Fibroblast of villous mesenchyme (primary cell): Measurements from ENCODE around the gene GPN2. TPM values are rescaled to one million over a fixed set of nuclear protein-coding genes. Genes with fewer than 3 reads are reported as not detected.

Source experiments
- DNase-seq: peaks from one replicate; pipeline ENCODE4 v3.0.0-alpha.2; 2010; ENCODE audit warnings: low read depth
- H3K4me3 ChIP-seq: 2 replicates; pipeline ENCODE4 v1.5.1; 2011; ENCODE audit warnings: low read depth, mild to moderate bottlenecking, low read length
- total RNA-seq: library from RNA; depleted of rRNA; stranded (reverse); fragments of >200 nt; gene quantifications from 2 replicates; pipeline ENCODE4 v1.2.3, GENCODE V29; 2012
- TF ChIP-seq, protein P1 (sequence below): IDR thresholded peaks from 2 replicates; pipeline ENCODE4 v1.5.1; 2012; ENCODE audit warnings: low read depth, mild to moderate bottlenecking, low read length; ENCODE audit not compliant: insufficient read depth

Gene GPN2
- total RNA-seq, 1 donor = 9.5 TPM

DNA sequence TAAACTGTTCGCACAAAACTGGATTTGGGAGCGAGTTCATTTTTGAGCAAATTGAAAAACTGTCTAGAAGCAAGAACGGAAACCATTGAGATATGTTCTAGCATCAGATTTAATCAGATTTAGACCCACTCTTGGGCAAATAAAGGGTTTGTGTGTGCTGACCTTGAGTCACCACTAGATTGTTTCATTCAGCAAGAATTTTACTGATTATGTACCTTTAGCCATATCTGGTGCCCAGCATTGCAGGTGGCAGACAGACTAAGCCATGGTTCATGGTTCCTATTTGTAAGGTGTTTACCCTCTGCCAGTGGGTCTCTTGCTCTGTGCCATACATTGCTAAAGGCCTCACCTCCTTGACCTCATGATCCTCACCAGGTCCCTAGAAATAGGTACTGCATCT is 32.8 kb upstream of the GPN2 start:
- no peak for DNase-seq
- TF ChIP-seq, protein P1, sequence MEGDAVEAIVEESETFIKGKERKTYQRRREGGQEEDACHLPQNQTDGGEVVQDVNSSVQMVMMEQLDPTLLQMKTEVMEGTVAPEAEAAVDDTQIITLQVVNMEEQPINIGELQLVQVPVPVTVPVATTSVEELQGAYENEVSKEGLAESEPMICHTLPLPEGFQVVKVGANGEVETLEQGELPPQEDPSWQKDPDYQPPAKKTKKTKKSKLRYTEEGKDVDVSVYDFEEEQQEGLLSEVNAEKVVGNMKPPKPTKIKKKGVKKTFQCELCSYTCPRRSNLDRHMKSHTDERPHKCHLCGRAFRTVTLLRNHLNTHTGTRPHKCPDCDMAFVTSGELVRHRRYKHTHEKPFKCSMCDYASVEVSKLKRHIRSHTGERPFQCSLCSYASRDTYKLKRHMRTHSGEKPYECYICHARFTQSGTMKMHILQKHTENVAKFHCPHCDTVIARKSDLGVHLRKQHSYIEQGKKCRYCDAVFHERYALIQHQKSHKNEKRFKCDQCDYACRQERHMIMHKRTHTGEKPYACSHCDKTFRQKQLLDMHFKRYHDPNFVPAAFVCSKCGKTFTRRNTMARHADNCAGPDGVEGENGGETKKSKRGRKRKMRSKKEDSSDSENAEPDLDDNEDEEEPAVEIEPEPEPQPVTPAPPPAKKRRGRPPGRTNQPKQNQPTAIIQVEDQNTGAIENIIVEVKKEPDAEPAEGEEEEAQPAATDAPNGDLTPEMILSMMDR = no peak
- H3K4me3 ChIP-seq = peak overlapping the region; percentile 91

DNA sequence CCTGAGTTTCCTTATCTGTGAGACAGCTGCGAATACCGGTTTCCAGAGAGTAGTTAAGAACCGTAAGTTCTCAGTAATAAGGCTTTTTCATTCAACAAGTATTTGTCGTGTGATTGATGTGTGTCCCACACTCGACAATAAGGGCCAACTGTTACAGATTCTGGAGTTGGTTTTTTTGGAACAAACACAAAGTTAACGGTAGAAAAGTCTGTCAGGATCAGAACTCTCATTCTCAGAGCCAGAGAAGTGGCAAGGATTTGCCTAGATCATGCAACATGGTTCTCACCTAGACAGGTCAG is 32.3 kb upstream of the GPN2 start:
- peak overlapping the region; percentile 91 for H3K4me3 ChIP-seq
- no peak for DNase-seq
- TF ChIP-seq, protein P1 = no peak

DNA sequence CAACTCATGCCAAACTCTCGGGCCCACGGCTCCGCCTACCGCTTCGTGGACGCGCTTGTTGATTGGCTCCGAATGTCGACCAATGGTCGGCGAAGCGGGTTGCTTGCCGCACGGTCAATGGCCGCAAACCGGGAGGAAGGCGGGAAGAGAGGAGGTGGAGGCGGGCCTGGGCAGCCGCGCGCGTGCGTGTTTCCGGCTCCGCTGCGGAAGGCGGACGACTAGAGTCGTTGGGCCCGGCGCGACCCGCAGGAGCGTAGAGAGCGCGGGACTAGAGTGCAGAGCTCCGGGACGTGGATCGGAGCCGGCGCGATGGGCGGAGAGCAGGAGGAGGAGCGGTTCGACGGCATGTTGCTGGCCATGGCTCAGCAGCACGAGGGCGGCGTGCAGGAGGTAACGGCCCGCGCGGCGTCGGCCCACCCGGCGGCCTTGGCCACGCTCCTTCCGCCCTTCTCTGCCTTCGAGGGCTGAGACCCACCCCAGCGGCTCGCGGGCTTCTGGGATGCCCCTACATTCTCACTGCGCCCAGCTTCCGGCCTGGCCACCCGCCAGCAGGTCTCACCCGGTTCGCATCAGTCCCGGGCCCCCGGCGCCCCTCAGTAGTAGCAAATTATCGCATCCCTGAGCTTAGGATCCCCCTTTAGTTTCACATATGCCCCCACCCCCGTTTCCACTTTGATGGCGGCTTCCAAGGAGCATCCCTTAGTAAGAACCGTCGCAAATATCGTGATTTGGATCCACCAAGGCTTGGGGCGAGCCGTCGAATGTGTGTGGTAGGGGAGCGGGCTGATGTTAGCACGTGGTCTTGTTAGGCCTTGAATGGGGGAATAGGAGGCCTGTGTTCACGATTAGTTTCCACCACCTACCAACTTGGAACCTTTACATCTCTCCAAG is 31.7 kb upstream of the GPN2 start, which contains the start of gene NUDC:
TSS of gene NUDC (plus strand) at position 204 of the 891 bp plus-strand sequence. CDS start at position 310, 106 bp downstream.
- DNase-seq = peak; percentile 96
- peak within 1 kb of the TSS; percentile 91 for H3K4me3 ChIP-seq
- TF ChIP-seq, protein P1 = no peak

DNA sequence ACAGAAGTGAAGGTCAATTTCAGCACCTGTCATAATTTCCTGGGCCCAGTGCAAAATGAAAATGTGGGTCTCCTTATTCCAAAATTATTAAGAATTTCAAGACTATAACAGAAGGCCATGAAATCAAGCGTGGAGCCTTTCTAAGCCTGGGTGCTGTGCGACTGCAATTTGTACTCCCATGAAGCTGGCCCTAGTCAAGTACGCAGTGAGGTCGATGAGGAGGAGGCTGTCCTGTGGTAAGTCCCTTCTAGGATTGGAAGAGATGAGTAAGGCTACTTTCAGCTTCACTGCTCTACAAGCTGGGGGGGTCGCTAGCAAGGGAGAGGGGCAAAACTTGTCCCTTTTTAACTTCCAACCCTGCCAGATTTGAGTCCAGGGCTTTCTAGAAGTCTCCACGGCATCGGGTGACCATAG is 31.1 kb upstream of the GPN2 start:
- no peak for DNase-seq
- H3K4me3 ChIP-seq = peak overlapping the region; percentile 91
- TF ChIP-seq, protein P1 = no peak

DNA sequence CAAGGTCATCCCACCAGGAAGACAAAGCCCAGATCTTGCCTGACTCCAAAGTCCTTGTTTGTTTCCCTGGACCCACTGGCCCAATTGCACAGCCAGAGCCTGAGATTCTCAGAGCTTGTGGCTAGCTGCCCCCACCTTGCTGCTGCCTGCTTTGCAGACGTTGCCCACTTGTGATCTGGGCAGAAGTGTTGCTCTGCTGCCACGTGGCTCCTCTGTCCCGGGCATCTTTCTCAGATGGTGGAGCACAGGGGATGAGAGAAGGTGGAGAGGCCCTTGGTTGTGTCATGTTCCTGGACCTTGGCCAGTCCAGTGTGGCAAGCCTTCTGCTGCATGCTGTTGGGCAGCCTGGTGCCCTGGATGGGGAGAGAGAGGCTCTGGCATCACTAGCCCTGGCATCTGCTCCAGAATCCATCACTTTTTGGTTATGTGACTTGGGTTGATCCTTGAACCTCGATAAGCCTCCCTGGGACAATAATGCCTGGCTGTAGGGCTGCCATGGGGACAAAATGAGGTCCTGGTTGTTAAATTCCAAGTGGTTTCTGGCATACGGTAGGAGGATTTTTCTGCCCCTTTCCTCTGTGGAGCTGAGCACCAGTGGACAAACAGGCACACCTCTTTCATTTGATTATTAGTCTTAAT is 25.2 kb upstream of the GPN2 start:
- TF ChIP-seq, protein P1 = no peak
- no peak overlapping the region for H3K4me3 ChIP-seq
- no peak for DNase-seq

DNA sequence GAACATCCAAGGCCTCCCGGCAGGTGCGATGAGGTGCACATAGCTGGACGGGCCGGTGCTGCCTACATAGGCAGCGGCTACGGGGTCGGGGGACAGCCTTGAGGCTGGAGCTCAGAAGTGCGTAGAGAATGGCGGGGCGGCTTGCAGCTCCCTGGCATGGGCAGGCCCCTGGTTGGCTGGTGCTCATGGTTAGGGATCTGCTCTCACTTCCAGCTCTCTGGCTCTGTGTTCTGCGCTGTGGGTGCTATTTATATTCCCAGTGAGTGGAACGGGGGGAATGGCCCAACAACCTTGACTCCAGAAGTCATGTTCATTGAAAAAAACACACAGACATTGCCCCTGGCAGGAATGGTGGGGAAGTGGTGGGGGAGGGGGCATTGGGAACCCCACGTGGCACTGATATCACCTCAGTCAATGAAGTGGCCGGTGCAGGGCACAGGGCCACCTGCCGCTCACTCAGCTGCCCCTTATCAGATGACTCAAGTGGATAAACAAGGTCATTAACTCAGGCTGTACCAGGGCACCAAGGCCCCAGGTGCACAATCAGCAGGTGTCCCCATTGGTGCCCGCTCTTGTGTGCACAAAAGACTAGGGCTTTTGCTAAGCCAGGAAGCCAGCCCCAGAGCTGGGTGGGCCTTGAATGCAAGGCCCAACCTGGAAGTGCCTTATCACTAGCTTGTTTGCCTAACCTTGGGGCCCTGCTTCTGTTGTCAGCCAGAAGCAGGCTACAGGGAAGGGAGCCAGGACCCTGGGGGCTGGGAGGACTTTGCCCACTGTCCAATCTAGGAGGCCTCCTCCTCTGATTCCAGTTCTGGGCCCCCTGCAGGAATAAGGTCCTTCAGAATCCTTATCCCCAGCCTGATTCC is 23.9 kb upstream of the GPN2 start, which contains the start of gene NR0B2:
TSS of gene NR0B2 (minus strand) at position 222 of the 866 bp plus-strand sequence. CDS start at position 187, 35 bp downstream.
- TF ChIP-seq, protein P1 = no peak
- DNase-seq = no peak
- H3K4me3 ChIP-seq = no peak within 1 kb of the TSS
